ENCODE results near the gene WDR5. TPM values are rescaled to one million over a fixed set of nuclear protein-coding genes. Genes with fewer than 3 reads are reported as not detected.

WDR5 gene
- total and polyA plus RNA-seq, 7 donors, result 10.8 to 33.6 (median 15.0) TPM

DNA sequence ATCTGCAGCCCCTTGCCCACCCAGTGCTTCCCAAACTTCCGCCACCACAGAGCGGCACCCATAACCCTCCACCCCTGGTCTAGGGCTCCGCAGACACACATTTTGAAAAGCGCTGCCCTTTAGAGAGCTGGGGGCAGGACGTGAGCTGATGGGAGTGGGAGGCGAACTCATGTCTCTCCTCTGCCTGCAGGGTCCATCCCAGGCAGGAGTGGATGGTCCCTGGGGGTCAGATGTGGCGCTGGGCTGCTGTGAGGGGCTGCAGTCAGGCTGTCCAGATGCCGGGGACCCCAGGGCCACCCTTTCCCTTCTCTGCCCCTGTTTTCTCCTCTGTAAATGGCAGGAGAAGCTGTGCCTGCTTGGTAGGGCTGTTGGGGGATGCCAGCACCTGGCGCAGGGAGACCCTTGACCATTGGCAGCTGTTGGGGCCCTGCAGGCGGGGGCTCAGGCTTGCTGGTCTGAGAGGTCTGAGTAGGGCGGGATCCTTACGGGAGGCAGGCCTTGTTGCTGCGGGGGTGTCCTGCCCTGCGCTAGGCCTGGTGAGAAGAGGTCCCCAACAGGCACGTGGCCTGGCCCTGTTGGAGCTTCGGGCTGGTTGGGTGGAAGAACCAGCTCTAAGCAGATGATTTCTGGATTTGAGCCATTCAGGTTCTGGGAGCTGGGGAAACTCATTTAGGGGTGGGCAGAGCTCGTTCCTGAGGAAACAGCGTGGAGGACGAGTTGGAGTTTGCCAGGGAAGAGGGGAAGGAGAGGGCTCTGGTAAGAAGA lies 38.8 kb downstream of the WDR5 start:
- Histone ChIP-seq H3K4me1 (peaks cover 0 to 31% (median 21%) of the 10 kb centered on the region in 4 donors), H3K27me3 (peaks cover 13 to 41% (median 14%) of the 10 kb centered on the region in 3 donors), H3K36me3 (no peaks in the 10 kb centered on the region), H3K9me3 (no peaks in the 10 kb centered on the region), H3K4me3 (no peak overlapping the region), H3K27ac (no peak overlapping the region)
- WGBS, 2 donors, result 64 to 78% methylated on average over 19 of the region's 19 CpGs
- no peak for DNase-seq
- no peak for TF ChIP-seq POLR2A (IDR thresholded peaks at IDR 0.05)
- no peak for TF ChIP-seq POLR2AphosphoS5 (IDR thresholded peaks at IDR 0.05)
- intact Hi-C loops (cut with DNase I), result loop anchor here (5.0 kb wide), 1 partner anchor 193 kb away; no protein-coding TSS in a partner anchor

- WGBS, 2 donors, result 29 to 66% methylated on average over 20 of the region's 20 CpGs
- no peak overlapping the region for H3K4me3 ChIP-seq
- H3K27ac ChIP-seq, result no peak overlapping the region
- intact Hi-C loops (cut with DNase I), result no loop called here
- DNase-seq, result no peak
- peaks cover 13 to 41% (median 14%) of the 10 kb centered on the region in 3 donors for H3K27me3 ChIP-seq
- no peaks in the 10 kb centered on the region for H3K9me3 ChIP-seq
- H3K36me3 ChIP-seq, result no peaks in the 10 kb centered on the region
- TF ChIP-seq EP300 (IDR thresholded peaks at IDR 0.05), result no peak
- H3K4me1 ChIP-seq, result peaks cover 0 to 31% (median 21%) of the 10 kb centered on the region in 4 donors
These were observed 39.5 kb downstream of the WDR5 start for GRCh38 chr9:134175291-134175807.

DNA sequence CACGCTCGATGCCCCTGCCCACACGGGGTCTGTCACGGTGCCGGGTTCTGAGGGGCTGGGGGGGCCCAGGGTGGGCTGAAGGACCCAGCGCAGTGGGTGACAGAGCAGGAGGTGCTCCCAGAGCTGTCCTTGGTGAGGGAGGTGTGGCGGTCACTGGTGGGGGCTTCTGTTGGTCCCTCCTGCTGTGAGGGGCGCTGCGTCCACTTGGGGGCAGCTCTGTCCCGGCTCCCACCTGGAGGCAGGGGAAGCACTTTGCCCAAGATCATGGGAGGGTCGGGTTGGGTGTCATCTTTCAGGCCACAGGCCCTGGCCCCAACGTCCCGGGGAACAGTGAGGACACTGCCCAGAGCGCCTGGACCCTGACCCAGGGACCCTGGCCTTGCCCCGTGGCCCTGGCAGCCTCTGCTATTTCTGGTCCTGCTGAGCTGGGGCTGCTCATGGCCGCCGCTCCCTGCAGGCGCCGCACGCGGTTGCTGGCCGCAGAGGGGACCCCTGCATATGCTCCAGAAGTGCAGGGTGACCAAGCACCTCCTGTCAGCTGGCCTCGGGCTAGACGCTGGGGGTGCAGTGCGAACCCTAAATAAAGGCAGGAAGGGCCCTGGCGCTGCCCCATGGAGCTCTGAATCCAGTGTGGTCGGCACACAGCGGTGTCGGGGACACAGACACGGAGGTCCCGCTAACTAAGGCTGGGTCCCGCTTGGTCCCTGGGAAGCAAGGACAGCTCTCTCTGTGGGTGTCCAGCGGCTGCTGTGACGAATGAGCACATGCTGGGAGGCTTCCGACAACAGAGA lies 40.1 kb downstream of the WDR5 start:
- H3K4me3 ChIP-seq, result peak overlapping the region in 1 of 4 donors; percentile 4
- no peak overlapping the region for H3K27ac ChIP-seq
- peaks cover 13 to 41% (median 14%) of the 10 kb centered on the region in 3 donors for H3K27me3 ChIP-seq
- no peak for TF ChIP-seq POLR2AphosphoS5 (IDR thresholded peaks at IDR 0.05)
- TF ChIP-seq, protein P1, sequence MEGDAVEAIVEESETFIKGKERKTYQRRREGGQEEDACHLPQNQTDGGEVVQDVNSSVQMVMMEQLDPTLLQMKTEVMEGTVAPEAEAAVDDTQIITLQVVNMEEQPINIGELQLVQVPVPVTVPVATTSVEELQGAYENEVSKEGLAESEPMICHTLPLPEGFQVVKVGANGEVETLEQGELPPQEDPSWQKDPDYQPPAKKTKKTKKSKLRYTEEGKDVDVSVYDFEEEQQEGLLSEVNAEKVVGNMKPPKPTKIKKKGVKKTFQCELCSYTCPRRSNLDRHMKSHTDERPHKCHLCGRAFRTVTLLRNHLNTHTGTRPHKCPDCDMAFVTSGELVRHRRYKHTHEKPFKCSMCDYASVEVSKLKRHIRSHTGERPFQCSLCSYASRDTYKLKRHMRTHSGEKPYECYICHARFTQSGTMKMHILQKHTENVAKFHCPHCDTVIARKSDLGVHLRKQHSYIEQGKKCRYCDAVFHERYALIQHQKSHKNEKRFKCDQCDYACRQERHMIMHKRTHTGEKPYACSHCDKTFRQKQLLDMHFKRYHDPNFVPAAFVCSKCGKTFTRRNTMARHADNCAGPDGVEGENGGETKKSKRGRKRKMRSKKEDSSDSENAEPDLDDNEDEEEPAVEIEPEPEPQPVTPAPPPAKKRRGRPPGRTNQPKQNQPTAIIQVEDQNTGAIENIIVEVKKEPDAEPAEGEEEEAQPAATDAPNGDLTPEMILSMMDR (IDR thresholded peaks at IDR 0.05), result peak in 2 of 4 experiments; percentile 20 to 36
- intact Hi-C loops (cut with DNase I), result no loop called here
- no peaks in the 10 kb centered on the region for H3K9me3 ChIP-seq
- peaks cover 0 to 31% (median 21%) of the 10 kb centered on the region in 4 donors for H3K4me1 ChIP-seq
- no peak for DNase-seq
- no peaks in the 10 kb centered on the region for H3K36me3 ChIP-seq
- 47 to 73% methylated on average over 35 of the region's 35 CpGs for WGBS, 2 donors

DNA sequence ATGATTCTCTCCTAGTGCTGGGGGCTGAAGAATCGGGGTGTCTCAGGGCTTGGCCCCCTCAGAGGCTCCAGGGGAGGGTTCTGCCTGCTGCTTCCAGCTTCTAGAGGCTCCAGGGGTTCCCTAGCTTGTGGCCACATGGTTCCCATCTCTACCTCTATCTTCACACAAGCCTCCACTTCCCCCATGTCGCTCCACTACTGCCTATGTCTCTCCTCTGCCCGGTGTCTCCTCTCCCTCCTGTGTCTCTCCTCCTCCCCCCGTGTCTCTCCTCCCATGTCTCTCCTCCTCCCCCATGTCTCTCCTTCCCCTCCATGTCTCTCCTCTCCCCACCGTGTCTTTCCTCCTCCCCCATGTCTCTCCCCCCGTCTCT lies 40.7 kb downstream of the WDR5 start:
- Histone ChIP-seq H3K27ac (no peak overlapping the region), H3K27me3 (peaks cover 13 to 41% (median 14%) of the 10 kb centered on the region in 3 donors), H3K4me3 (no peak overlapping the region), H3K4me1 (peaks cover 0 to 31% (median 21%) of the 10 kb centered on the region in 4 donors), H3K36me3 (no peaks in the 10 kb centered on the region), H3K9me3 (no peaks in the 10 kb centered on the region)
- DNase-seq, result no peak
- TF ChIP-seq POLR2AphosphoS5 (IDR thresholded peaks at IDR 0.05) (no peak), EP300 (IDR thresholded peaks at IDR 0.05) (no peak), POLR2A (IDR thresholded peaks at IDR 0.05) (no peak)
- TF ChIP-seq, protein P1 (IDR thresholded peaks at IDR 0.05), result no peak
- 35 to 72% methylated on average over 6 of the region's 6 CpGs for WGBS, 2 donors
- intact Hi-C loops (cut with DNase I), result no loop called here

DNA sequence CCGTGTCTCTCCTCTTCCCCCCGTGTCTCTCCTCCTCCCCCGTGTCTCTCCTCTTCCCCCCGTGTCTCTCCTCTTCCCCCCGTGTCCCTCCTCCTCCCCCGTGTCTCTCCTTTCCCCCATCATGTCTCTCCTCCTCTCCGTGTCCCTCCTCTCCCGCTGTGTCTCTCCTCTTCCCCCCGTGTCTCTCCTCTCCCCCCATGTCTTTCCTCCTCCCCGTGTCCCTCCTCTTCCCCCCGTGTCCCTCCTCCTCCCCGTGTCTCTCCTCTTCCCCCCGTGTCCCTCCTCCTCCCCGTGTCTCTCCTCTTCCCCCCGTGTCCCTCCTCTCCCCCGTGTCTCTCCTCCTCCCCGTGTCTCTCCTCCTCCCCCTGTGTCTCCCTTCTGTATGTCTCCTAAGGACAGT lies 41.3 kb downstream of the WDR5 start:
- H3K27me3 ChIP-seq, result peaks cover 13 to 41% (median 14%) of the 10 kb centered on the region in 3 donors
- H3K27ac ChIP-seq, result no peak overlapping the region
- H3K4me3 ChIP-seq, result no peak overlapping the region
- H3K4me1 ChIP-seq, result peaks cover 0 to 29% (median 20%) of the 10 kb centered on the region in 4 donors
- H3K36me3 ChIP-seq, result no peaks in the 10 kb centered on the region
- peak; percentile 22 for DNase-seq
- H3K9me3 ChIP-seq, result no peaks in the 10 kb centered on the region
- TF ChIP-seq EP300 (IDR thresholded peaks at IDR 0.05) (no peak), POLR2A (IDR thresholded peaks at IDR 0.05) (no peak), POLR2AphosphoS5 (IDR thresholded peaks at IDR 0.05) (no peak)
- TF ChIP-seq, protein P1 (IDR thresholded peaks at IDR 0.05), result no peak
- intact Hi-C loops (cut with DNase I), result no loop called here
- 41 to 71% methylated on average over 17 of the region's 17 CpGs for WGBS, 2 donors
